Karpas-422 (cell line): ENCODE results near the gene MEIS3. TPM values are rescaled to one million over a fixed set of nuclear protein-coding genes. Genes with fewer than 3 reads are reported as not detected.

Source experiments
- DNase-seq: peaks from one replicate; pipeline ENCODE4 v3.0.0-alpha.2; 2015
- H2AFZ ChIP-seq: fragments of 200-600 bp; sonication (generic); 2 replicates; pipeline ENCODE4 v1.6.1; 2014; ENCODE audit warnings: antibody characterized with exemption, low read length, mixed read lengths
- H3K27ac ChIP-seq: fragments of 200-600 bp; sonication (generic); 2 replicates; pipeline ENCODE4 v1.5.1; 2014; ENCODE audit warnings: mild to moderate bottlenecking, low read length, moderate library complexity
- H3K27me3 ChIP-seq: fragments of 200-600 bp; sonication (generic); 2 replicates; pipeline ENCODE4 v1.6.1; 2014; ENCODE audit warnings: low read length, mixed read lengths
- H3K36me3 ChIP-seq: fragments of 200-600 bp; sonication (generic); 2 replicates; pipeline ENCODE4 v1.6.1; 2014; ENCODE audit warnings: low read length, mixed read lengths; ENCODE audit not compliant: insufficient read depth
- H3K4me1 ChIP-seq: fragments of 200-600 bp; sonication (generic); 2 replicates; pipeline ENCODE4 v1.6.1; 2014; ENCODE audit warnings: mild to moderate bottlenecking, low read length, mixed read lengths
- H3K4me2 ChIP-seq: fragments of 200-600 bp; sonication (generic); 2 replicates; pipeline ENCODE4 v1.6.1; 2014; ENCODE audit warnings: low read length, low read depth, mild to moderate bottlenecking; ENCODE audit not compliant: poor library complexity, severe bottlenecking
- H3K4me3 ChIP-seq: fragments of 200-600 bp; sonication (generic); 2 replicates; pipeline ENCODE4 v1.5.1; 2014; ENCODE audit warnings: mild to moderate bottlenecking, antibody characterized with exemption, low read length, mixed read lengths
- H3K79me2 ChIP-seq: fragments of 200-600 bp; sonication (generic); 2 replicates; pipeline ENCODE4 v1.6.1; 2014; ENCODE audit warnings: mild to moderate bottlenecking, low read length, mixed read lengths
- H3K9ac ChIP-seq: fragments of 200-600 bp; sonication (generic); 2 replicates; pipeline ENCODE4 v1.6.0; 2014; ENCODE audit warnings: low read length
- H3K9me2 ChIP-seq: fragments of 200-600 bp; sonication (generic), shearing (Covaris generic); replicated peaks from 2 replicates; pipeline ENCODE4 v1.6.0; 2014; ENCODE audit warnings: mild to moderate bottlenecking, low read length, moderate library complexity; ENCODE audit not compliant: insufficient read depth
- H3K9me3 ChIP-seq: fragments of 300-700, 200-600 bp; sonication (generic); 2 replicates; pipeline ENCODE4 v1.6.1; 2014; ENCODE audit warnings: low read length, mixed read lengths
- H4K20me1 ChIP-seq: fragments of 200-600 bp; sonication (generic); 2 replicates; pipeline ENCODE4 v1.6.1; 2014; ENCODE audit warnings: mild to moderate bottlenecking, antibody characterized with exemption, low read length, low read depth; ENCODE audit not compliant: insufficient read depth
- total RNA-seq: library from RNA; depleted of rRNA; stranded (reverse); fragments of >200 nt; shearing (Covaris generic); gene quantifications from 2 replicates; pipeline ENCODE4 v1.2.3, GENCODE V29; 2014; ENCODE audit warnings: low replicate concordance; rRNA removed

The MEIS3 gene
- 3.3 and 11.2 TPM in 2 replicates for total RNA-seq

DNA sequence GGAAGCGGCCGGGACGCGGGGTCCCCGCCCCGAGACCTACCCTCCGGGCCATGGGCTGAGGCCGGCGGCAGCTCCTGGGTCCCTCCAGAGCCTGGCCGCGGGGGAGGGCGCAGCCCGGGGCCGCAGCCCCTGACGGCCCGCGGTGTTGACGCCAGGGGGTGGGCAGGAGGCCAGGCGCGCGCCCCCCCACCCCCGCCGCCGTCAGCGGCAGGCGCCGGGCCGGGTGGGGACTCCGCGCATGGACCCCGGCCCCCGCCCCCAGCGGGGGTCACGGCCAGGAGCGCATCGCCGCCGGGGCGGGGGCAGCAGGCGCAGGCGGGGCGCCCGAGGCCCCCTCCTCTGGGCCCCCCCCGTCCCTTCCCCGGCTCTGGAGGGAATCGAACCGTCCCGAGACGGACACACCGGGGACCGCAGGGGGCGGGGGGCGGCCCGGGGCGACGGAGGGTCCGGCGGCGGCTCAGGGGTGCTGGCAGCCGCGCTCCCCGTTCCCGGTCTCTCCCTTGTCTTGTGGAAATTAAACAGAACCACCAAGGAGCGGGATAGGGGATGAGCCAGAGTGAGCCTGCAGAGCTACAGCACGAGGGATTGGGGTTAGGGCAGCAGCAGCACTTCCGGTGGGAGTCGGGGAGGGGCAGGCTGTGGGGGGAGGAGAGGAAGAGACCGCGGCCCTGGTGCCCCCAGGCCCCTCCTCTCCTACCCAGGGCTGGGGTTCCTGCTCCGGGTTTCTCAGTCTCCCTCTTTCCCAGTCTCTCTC is at the start of gene MEIS3:
TSS of gene MEIS3 (minus strand) at position 498 of the 754 bp plus-strand sequence. CDS start at position 52, 446 bp downstream.
- no peaks in the 10 kb centered on the region for H3K27me3 ChIP-seq
- peak within 1 kb of the TSS; percentile 52; the same call in 1 of the 2 replicates for H3K4me3 ChIP-seq
- no peaks in the 10 kb centered on the region for H3K9me2 ChIP-seq
- H3K36me3 ChIP-seq, result no peaks in the 10 kb centered on the region
- no peak within 1 kb of the TSS for H2AFZ ChIP-seq
- H4K20me1 ChIP-seq, result peaks cover 4% of the 10 kb centered on the region; the same call in 1 of the 2 replicates
- peak within 1 kb of the TSS; percentile 47 for H3K4me2 ChIP-seq
- H3K79me2 ChIP-seq, result no peaks in the 10 kb centered on the region
- peak within 1 kb of the TSS; percentile 50; the same call in 1 of the 2 replicates for H3K9ac ChIP-seq
- no peak within 1 kb of the TSS for H3K27ac ChIP-seq
- H3K4me1 ChIP-seq, result no peaks in the 10 kb centered on the region
- H3K9me3 ChIP-seq, result no peaks in the 10 kb centered on the region
- DNase-seq, result no peak

DNA sequence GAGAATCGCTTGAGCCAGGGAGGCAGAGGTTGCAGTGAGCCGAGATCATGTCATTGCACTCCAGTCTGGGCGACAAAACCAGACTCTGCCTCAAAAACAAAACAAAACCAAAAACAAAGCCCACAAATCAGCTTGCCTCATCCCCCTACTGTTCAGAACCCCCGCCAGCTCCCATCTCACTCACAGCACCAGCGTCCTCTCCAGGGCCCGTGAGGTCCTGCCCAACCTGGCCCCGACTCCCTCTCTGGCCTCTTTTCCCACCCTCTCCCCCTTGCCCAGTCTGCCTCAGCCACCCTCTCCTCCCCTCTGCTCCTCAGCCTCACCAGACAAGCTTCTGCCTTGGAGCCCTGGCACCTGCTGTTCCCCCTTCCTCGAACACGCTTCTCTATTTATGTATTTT is 48.6 kb upstream of the MEIS3 start:
- DNase-seq, result peak; percentile 7
- peaks cover 9% of the 10 kb centered on the region for H3K4me1 ChIP-seq
- H4K20me1 ChIP-seq, result no peaks in the 10 kb centered on the region
- no peaks in the 10 kb centered on the region for H3K9me2 ChIP-seq
- H3K27ac ChIP-seq, result no peak overlapping the region
- H3K9ac ChIP-seq, result no peak overlapping the region
- no peak overlapping the region for H3K4me3 ChIP-seq
- no peaks in the 10 kb centered on the region for H3K9me3 ChIP-seq
- H2AFZ ChIP-seq, result no peak overlapping the region
- no peaks in the 10 kb centered on the region for H3K79me2 ChIP-seq
- H3K4me2 ChIP-seq, result no peak overlapping the region
- H3K36me3 ChIP-seq, result no peaks in the 10 kb centered on the region
- no peaks in the 10 kb centered on the region for H3K27me3 ChIP-seq

GRCh38 chr19:47465957-47466356 is 46.6 kb upstream of the MEIS3 start:
- Histone ChIP-seq H2AFZ (no peak overlapping the region), H3K4me1 (peaks cover 9% of the 10 kb centered on the region), H4K20me1 (no peaks in the 10 kb centered on the region), H3K27me3 (no peaks in the 10 kb centered on the region), H3K9me2 (no peaks in the 10 kb centered on the region), H3K27ac (no peak overlapping the region), H3K79me2 (no peaks in the 10 kb centered on the region), H3K9ac (no peak overlapping the region), H3K9me3 (no peaks in the 10 kb centered on the region), H3K4me3 (no peak overlapping the region), H3K36me3 (no peaks in the 10 kb centered on the region), H3K4me2 (no peak overlapping the region)
- DNase-seq, result no peak

GRCh38 chr19:47464675-47465419 is 45.5 kb upstream of the MEIS3 start:
- Histone ChIP-seq H2AFZ (no peak overlapping the region), H3K4me3 (no peak overlapping the region), H3K27me3 (no peaks in the 10 kb centered on the region), H3K79me2 (no peaks in the 10 kb centered on the region), H3K27ac (no peak overlapping the region), H3K36me3 (no peaks in the 10 kb centered on the region), H3K4me1 (peaks cover 9% of the 10 kb centered on the region), H3K4me2 (peak overlapping the region; percentile 8), H3K9me2 (no peaks in the 10 kb centered on the region), H4K20me1 (no peaks in the 10 kb centered on the region), H3K9ac (no peak overlapping the region), H3K9me3 (no peaks in the 10 kb centered on the region)
- DNase-seq, result peak; percentile 58

DNA sequence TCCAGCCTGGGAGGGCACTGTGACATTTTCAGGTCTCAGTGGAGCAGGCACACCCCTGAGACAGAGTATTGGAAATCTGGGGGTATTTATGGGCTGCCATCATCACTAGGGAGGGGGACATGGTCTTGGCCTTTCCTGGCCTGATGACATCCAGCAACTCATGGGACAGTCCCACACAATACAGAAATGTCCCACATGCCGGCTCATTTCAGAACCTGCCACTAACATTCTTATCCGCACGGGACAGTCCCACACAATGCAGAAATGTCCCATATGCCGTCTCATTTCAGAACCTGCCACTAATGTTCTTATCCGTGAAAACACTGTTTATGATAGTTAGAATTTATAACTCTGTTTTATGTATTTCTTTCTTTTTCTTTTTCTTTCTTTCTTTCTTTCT is 42.5 kb upstream of the MEIS3 start:
- no peak overlapping the region for H3K4me2 ChIP-seq
- H3K79me2 ChIP-seq, result no peaks in the 10 kb centered on the region
- H3K9ac ChIP-seq, result no peak overlapping the region
- no peaks in the 10 kb centered on the region for H3K9me3 ChIP-seq
- no peak overlapping the region for H3K4me3 ChIP-seq
- H3K9me2 ChIP-seq, result no peaks in the 10 kb centered on the region
- no peaks in the 10 kb centered on the region for H4K20me1 ChIP-seq
- H3K27me3 ChIP-seq, result no peaks in the 10 kb centered on the region
- no peak for DNase-seq
- H2AFZ ChIP-seq, result no peak overlapping the region
- H3K4me1 ChIP-seq, result peaks cover 9% of the 10 kb centered on the region
- no peaks in the 10 kb centered on the region for H3K36me3 ChIP-seq
- no peak overlapping the region for H3K27ac ChIP-seq

- Histone ChIP-seq H3K9me3 (no peaks in the 10 kb centered on the region), H3K4me1 (peaks cover 2% of the 10 kb centered on the region), H4K20me1 (no peaks in the 10 kb centered on the region), H3K9me2 (no peaks in the 10 kb centered on the region), H2AFZ (no peak overlapping the region), H3K4me3 (no peak overlapping the region), H3K9ac (no peak overlapping the region), H3K4me2 (no peak overlapping the region), H3K27me3 (no peaks in the 10 kb centered on the region), H3K36me3 (no peaks in the 10 kb centered on the region), H3K79me2 (no peaks in the 10 kb centered on the region), H3K27ac (no peak overlapping the region)
- DNase-seq, result no peak
These were observed 40.1 kb upstream of the MEIS3 start for GRCh38 chr19:47459477-47459876.

DNA sequence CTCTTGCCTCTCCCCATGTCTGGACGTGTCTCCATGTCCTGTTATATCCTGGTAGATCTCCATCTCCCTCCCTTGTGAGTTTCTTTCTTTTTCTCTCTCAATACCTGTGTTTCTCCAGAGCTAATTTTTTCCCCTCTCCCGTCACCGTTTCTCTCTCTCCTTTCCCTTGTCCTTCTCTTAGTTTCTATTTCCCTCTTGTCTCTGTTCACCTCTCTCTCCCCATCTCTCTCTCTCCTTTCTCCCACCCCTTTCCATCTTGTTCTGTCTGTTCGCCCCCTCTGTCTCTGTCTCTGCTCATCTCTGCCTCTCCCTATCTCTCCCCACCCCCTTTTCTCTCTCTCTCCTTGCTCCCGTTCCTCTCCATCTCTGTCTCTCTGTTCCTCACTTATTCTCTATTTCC is 39.3 kb upstream of the MEIS3 start:
- no peaks in the 10 kb centered on the region for H3K4me1 ChIP-seq
- H3K27ac ChIP-seq, result no peak overlapping the region
- H3K27me3 ChIP-seq, result no peaks in the 10 kb centered on the region
- H3K4me2 ChIP-seq, result no peak overlapping the region
- H3K79me2 ChIP-seq, result no peaks in the 10 kb centered on the region
- H3K9ac ChIP-seq, result no peak overlapping the region
- H4K20me1 ChIP-seq, result no peaks in the 10 kb centered on the region
- no peaks in the 10 kb centered on the region for H3K9me2 ChIP-seq
- H2AFZ ChIP-seq, result no peak overlapping the region
- no peaks in the 10 kb centered on the region for H3K9me3 ChIP-seq
- DNase-seq, result no peak
- H3K36me3 ChIP-seq, result no peaks in the 10 kb centered on the region
- no peak overlapping the region for H3K4me3 ChIP-seq

GRCh38 chr19:47456721-47457474 is 37.6 kb upstream of the MEIS3 start:
- no peaks in the 10 kb centered on the region for H3K4me1 ChIP-seq
- no peaks in the 10 kb centered on the region for H3K27me3 ChIP-seq
- no peak overlapping the region for H2AFZ ChIP-seq
- no peaks in the 10 kb centered on the region for H3K9me2 ChIP-seq
- H4K20me1 ChIP-seq, result no peaks in the 10 kb centered on the region
- H3K4me3 ChIP-seq, result no peak overlapping the region
- no peaks in the 10 kb centered on the region for H3K9me3 ChIP-seq
- no peak overlapping the region for H3K9ac ChIP-seq
- H3K36me3 ChIP-seq, result no peaks in the 10 kb centered on the region
- no peak for DNase-seq
- no peaks in the 10 kb centered on the region for H3K79me2 ChIP-seq
- H3K4me2 ChIP-seq, result no peak overlapping the region
- no peak overlapping the region for H3K27ac ChIP-seq
